Subcutaneous adipose tissue (tissue), 4 donors: ENCODE results near the gene CCM2L. TPM values are rescaled to one million over a fixed set of nuclear protein-coding genes. Genes with fewer than 3 reads are reported as not detected.

Experiments used
- CTCF ChIP-seq: fragments of 450-650 bp; IDR thresholded peaks from one replicate; pipeline ENCODE4 v1.5.1; 2016; ENCODE audit warnings: low read depth, mild to moderate bottlenecking, control low read depth, antibody characterized with exemption, moderate library complexity
- total RNA-seq, 4 donors: library from RNA; depleted of rRNA; stranded (reverse); fragments of >200 nt; gene quantifications; one replicate each; pipeline ENCODE4 v1.1.0, GENCODE V29; 2016

Gene CCM2L
- total RNA-seq, 4 donors from 2014 or later = 1.5 to 25.1 (median 4.4) TPM

- TF ChIP-seq CTCF = no peak
These were observed 54.4 kb downstream of the CCM2L start for GRCh38 chr20:32064667-32065066.

DNA sequence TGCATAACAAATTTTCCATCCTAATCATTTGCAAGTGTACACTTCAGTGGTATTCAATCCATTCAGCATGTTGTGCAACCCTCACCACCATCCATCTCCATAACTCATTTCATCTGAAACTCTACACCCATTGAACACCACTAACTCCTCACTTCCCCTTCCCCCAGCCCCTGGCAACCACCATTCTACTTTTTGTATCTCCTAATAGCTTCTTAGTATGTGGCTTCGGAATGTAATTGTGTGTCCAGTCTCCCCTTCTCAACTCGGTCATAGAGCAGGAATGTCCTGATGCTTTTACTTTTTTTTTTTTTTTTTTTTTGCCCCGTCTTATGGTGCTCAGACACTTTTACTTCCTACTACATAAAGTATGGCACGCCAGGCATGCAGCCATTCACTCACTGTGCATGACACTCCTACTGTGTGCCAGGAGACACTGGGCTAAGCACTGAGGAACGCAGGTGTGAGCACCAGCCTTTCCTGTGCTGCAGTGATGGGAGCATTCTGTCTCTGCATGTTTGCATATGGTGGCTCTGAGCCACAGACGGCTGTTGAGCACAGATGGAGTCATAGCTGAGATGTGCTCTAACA, 57.1 kb downstream of the CCM2L start:
- no peak for TF ChIP-seq CTCF

DNA sequence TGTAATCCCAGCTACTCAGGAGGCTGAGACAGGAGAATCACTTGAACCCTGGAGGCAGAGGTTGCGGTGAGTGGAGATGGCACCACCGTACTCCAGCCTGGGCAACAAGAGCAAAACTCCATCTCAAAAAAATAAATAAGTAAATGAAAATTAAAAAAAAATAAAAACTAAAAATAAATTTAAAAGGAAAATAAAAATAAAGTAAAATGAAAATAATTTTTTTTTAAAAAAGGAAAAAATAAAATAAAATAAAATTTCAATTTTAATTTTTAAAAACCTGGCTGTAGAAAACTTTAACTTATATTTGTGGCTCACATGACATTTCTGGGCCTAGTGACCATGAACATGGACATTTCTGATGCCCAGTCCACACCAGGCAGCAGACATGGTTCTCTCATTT, 57.9 kb downstream of the CCM2L start:
- no peak for TF ChIP-seq CTCF

GRCh38 chr20:32069711-32070110, 59.5 kb downstream of the CCM2L start:
- no peak for TF ChIP-seq CTCF

GRCh38 chr20:32070282-32070681, 60.0 kb downstream of the CCM2L start:
- TF ChIP-seq CTCF = no peak

DNA sequence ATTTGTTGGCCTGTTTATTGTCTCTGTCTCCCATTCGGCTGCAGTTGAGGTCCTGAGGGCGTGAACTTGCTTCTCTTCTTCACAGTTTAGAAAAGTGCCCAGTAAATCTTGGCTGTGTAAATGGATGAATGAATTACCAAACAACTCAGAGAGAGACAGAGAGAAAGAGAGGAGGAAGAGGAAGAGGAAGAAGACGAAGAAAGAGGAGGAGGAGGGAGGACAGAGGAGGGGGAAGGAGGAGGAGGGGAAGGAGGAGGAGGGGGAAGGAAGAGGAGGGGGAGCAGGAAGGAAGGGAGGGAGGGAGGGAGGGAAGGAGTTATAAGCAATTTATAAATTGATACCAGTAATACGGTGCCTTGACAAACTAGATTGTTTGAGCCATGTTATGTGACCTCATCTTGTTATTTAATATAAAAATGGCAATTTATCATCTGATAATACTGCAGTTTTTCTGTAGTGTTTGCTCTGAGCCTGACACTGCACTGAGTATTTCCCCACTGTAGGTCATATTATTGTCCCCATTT, 60.5 kb downstream of the CCM2L start:
- TF ChIP-seq CTCF = no peak

DNA sequence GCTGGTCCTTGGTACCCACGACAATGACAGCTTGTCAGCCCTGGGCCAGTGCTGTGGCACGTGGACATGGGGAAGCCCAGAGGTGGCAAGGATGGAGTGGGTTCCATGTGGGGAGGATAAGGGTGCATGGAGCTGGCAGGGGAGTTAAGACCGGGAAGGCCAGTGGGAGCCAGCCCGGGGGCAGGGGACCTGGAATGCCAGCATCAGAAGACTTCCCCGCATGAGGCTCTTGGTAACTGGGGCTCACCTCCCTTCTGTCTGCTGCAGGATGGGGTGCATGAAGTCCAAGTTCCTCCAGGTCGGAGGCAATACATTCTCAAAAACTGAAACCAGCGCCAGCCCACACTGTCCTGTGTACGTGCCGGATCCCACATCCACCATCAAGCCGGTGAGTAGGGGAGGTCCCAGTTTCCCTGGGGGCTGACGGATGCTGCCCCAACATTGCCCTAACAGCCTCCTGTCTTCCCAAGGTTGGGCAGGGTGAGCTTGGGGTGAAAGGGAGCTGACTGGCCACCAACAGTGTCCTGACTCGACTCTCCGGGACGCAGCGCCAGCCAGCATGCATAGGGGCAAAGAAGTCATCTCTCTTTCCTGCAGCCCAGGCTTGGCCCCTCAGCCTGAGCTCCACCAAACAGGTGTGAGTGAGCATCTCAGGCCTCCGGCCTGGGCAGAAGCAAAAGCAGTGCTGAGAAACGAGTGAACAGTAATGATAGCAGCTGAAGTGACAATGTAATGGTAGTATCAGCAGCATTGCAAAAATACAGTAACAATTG, 61.3 kb downstream of the CCM2L start:
- no peak for TF ChIP-seq CTCF
